Measurements from ENCODE around the gene INS.

GRCh38 chr11:2127482-2128129, 33.4 kb downstream of the INS start:
- no peak for TF ChIP-seq CTCF (IDR thresholded peaks at IDR 0.05)
- TF ChIP-seq POLR2A (IDR thresholded peaks at IDR 0.05), result no peak

All from body of pancreas (tissue), 4 donors.